ENCODE data around the gene TRRAP.

The TRRAP gene

DNA sequence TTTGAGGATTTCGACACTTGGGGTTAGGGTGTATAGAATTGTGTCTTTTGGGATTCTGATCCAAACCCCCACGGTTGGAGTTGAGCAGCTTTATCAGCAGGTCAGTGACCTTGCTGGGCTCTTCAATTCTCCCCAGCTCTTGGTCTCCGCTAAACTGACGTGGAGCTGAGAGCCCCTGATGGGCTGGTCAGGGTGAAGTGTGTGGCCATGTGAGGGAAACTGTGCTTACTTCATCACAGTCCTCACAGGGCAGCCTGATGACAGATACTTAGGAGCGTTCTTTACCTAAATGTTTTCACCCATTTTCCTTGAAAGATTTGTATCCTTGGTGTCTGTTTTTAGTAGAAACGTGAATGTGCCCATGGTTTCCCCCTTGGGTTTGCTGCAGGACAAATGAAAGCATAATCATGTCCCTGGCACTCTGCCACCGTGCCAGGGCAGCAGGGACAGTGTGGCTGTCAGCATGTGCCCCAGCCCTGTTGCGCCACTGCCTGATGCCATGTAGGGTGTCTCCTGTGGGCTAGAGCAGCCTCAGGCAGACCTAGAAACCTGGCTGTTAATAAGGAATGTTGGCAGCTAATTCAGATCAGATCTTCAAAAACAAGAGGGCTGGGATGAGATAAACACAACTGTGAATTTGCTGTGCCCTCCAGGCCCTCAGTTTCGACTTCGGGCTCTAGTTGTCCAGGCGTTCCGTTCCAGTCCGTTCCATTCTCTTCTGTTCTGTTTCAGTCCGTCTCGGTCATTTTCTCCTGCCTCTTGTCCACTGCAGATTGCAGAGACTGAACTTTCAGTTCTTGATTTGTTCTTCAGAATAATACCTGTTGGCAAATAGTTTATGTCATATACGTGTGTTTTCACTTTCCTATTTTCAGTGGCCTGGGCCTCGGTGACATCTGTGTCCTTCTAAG, 96.8 kb downstream of the TRRAP start:
- ATAC-seq (replicated peaks) (no peak), DNase-seq (no peak)
- Mint-ChIP-seq H3K36me3 (ENCODE audit: insufficient read depth) (peaks cover 94% of the 10 kb centered on the region), H3K4me1 (ENCODE audit: low read depth in 2 of 2) (no peaks in the 10 kb centered on the region), H3K9me3 (no peaks in the 10 kb centered on the region), H3K27ac (no peak overlapping the region), H3K27me3 (no peaks in the 10 kb centered on the region), H3K4me3 (no peak overlapping the region)

GRCh38 chr7:98976396-98977185, 98.3 kb downstream of the TRRAP start:
- Mint-ChIP-seq H3K4me3 (no peak overlapping the region), H3K4me1 (ENCODE audit: low read depth in 2 of 2) (no peaks in the 10 kb centered on the region), H3K27me3 (no peaks in the 10 kb centered on the region), H3K9me3 (no peaks in the 10 kb centered on the region), H3K36me3 (ENCODE audit: insufficient read depth) (peaks cover 92% of the 10 kb centered on the region), H3K27ac (no peak overlapping the region)
- DNase-seq, result no peak
- no peak for ATAC-seq (replicated peaks)

DNA sequence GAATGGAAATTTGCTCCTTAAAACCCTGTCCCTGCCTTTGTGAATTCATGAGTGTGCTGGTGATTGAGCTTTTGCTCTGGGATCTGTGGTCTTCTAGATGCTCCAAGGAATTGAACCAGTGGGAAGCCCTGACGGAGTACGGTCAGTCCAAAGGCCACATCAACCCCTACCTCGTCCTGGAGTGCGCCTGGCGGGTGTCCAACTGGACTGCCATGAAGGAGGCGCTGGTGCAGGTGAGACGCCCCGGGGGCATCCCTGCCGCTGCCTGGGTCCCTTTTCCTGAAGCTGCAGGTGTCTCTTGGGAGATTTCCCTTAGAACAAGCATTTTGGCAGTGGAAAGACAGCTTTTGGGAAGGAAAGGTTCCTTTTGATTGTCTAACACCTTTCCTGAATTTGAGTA, 100.3 kb downstream of the TRRAP start:
- H3K4me1 Mint-ChIP-seq (ENCODE audit: low read depth in 2 of 2), result no peaks in the 10 kb centered on the region
- ATAC-seq (replicated peaks) (no peak), DNase-seq (no peak)
- peaks cover 90% of the 10 kb centered on the region for H3K36me3 Mint-ChIP-seq (ENCODE audit: insufficient read depth)
- no peaks in the 10 kb centered on the region for H3K27me3 Mint-ChIP-seq
- no peak overlapping the region for H3K4me3 Mint-ChIP-seq
- no peaks in the 10 kb centered on the region for H3K9me3 Mint-ChIP-seq
- H3K27ac Mint-ChIP-seq, result no peak overlapping the region

DNA sequence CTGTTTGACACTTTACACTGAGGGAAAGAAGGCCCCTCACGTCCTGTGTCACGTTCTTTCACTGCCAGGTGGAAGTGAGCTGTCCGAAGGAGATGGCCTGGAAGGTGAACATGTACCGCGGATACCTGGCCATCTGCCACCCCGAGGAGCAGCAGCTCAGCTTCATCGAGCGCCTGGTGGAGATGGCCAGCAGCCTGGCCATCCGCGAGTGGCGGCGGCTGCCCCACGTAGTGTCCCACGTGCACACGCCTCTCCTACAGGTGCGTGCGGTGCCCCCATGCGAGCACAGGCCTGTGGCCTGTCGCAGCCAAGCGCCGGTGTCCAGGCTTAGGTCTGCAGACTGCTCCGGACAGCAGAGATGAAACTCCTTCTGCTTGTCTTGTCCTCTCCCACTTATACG, 103.4 kb downstream of the TRRAP start:
- peak overlapping the region; percentile 20 to 44 for H3K27ac Mint-ChIP-seq

GRCh38 chr7:98982686-98983085, 104.4 kb downstream of the TRRAP start:
- Mint-ChIP-seq H3K4me1 (ENCODE audit: low read depth in 2 of 2) (peaks cover 2 to 8% of the 10 kb centered on the region in 2 donors), H3K4me3 (no peak overlapping the region), H3K27me3 (no peaks in the 10 kb centered on the region), H3K27ac (no peak overlapping the region), H3K9me3 (peaks cover 2 to 8% of the 10 kb centered on the region in 2 donors), H3K36me3 (ENCODE audit: insufficient read depth) (peaks cover 86% of the 10 kb centered on the region)
- no peak for DNase-seq
- no peak for ATAC-seq (replicated peaks)

More for the DNA sequence above, 103.4 kb downstream of the TRRAP start:
- H3K36me3 Mint-ChIP-seq (ENCODE audit: insufficient read depth), result peaks cover 87% of the 10 kb centered on the region
- no peak overlapping the region for H3K4me3 Mint-ChIP-seq
- H3K27me3 Mint-ChIP-seq, result no peaks in the 10 kb centered on the region
- ATAC-seq (replicated peaks) (no peak), DNase-seq (no peak)
- H3K4me1 Mint-ChIP-seq (ENCODE audit: low read depth in 2 of 2), result no peaks in the 10 kb centered on the region
- peaks cover 2 to 8% of the 10 kb centered on the region in 2 donors for H3K9me3 Mint-ChIP-seq

DNA sequence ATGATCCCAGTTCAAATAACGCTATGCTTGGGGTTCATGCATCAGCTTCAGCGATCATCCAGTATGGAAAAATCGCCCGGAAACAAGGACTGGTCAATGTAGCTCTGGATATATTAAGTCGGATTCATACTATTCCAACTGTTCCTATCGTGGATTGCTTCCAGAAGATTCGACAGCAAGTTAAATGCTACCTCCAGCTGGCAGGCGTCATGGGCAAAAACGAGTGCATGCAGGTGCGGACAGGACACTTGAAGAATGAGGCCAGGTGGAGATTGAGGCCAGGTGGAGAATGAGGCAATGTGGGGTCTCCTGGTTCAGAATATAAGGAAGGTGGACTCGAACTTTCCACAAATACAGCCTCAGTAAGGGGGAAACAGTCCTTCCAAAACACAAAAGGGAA, 105.8 kb downstream of the TRRAP start:
- Mint-ChIP-seq H3K9me3 (peaks cover 2 to 8% of the 10 kb centered on the region in 2 donors), H3K27ac (no peak overlapping the region), H3K27me3 (no peaks in the 10 kb centered on the region), H3K36me3 (ENCODE audit: insufficient read depth) (peaks cover 85% of the 10 kb centered on the region), H3K4me3 (no peak overlapping the region), H3K4me1 (ENCODE audit: low read depth in 2 of 2) (peaks cover 3 to 21% of the 10 kb centered on the region in 2 donors)
- no peak for ATAC-seq (replicated peaks)
- no peak for DNase-seq

GRCh38 chr7:98985406-98985805, 107.1 kb downstream of the TRRAP start:
- Mint-ChIP-seq H3K36me3 (ENCODE audit: insufficient read depth) (peaks cover 86% of the 10 kb centered on the region), H3K4me1 (ENCODE audit: low read depth in 2 of 2) (peaks cover 7 to 25% of the 10 kb centered on the region in 2 donors), H3K9me3 (peaks cover 2 to 8% of the 10 kb centered on the region in 2 donors), H3K27ac (no peak overlapping the region), H3K27me3 (no peaks in the 10 kb centered on the region), H3K4me3 (no peak overlapping the region)
- no peak for DNase-seq
- no peak for ATAC-seq (replicated peaks)

- Mint-ChIP-seq H3K4me3 (no peak overlapping the region), H3K27me3 (no peaks in the 10 kb centered on the region), H3K27ac (no peak overlapping the region), H3K9me3 (peaks cover 2 to 8% of the 10 kb centered on the region in 2 donors), H3K36me3 (ENCODE audit: insufficient read depth) (peaks cover 85% of the 10 kb centered on the region), H3K4me1 (ENCODE audit: low read depth in 2 of 2) (peaks cover 7 to 25% of the 10 kb centered on the region in 2 donors)
- DNase-seq (no peak), ATAC-seq (replicated peaks) (no peak)
Measured at GRCh38 chr7:98985945-98986344, 107.6 kb downstream of the TRRAP start.

DNA sequence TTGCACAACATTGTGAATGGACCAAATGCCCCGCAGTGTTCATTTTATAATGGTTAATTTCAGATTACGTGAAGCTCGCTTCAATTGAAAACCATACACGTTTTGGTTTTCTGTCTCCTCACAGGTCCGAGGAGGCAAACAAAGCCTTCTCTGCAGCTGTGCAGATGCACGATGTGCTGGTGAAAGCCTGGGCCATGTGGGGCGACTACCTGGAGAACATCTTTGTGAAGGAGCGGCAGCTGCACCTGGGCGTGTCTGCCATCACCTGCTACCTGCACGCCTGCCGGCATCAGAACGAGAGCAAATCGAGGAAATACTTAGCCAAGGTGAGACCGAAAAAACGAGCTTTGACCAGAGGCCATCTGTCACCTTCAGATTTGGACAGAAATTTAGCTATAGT, 110.3 kb downstream of the TRRAP start:
- ATAC-seq (replicated peaks), result no peak
- H3K27me3 Mint-ChIP-seq, result no peaks in the 10 kb centered on the region
- H3K4me1 Mint-ChIP-seq (ENCODE audit: low read depth in 2 of 2), result peaks cover 7 to 25% of the 10 kb centered on the region in 2 donors
- peak overlapping the region in 1 of 2 donors; percentile 86 for H3K27ac Mint-ChIP-seq
- no peak for DNase-seq
- no peak overlapping the region for H3K4me3 Mint-ChIP-seq
- peaks cover 2 to 8% of the 10 kb centered on the region in 2 donors for H3K9me3 Mint-ChIP-seq
- H3K36me3 Mint-ChIP-seq (ENCODE audit: insufficient read depth), result peaks cover 81% of the 10 kb centered on the region

DNA sequence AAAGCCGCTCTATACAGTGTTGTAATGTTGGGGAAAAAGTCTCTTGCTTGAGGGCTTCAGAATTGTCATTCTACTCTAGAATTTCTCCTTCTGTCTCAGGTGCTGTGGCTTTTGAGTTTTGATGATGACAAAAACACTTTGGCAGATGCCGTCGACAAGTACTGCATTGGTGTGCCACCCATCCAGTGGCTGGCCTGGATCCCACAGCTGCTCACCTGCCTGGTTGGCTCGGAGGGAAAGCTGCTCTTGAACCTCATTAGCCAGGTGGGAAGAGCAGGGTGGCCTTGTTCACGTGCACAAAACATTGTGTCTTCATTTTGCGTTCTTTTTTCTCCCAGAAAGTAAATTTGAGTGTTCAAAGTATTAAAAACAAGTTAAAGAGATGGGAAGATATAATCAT, 112.0 kb downstream of the TRRAP start:
- Mint-ChIP-seq H3K27me3 (no peaks in the 10 kb centered on the region), H3K27ac (no peak overlapping the region), H3K36me3 (ENCODE audit: insufficient read depth) (peaks cover 73% of the 10 kb centered on the region), H3K4me3 (no peak overlapping the region), H3K9me3 (peaks cover 2 to 8% of the 10 kb centered on the region in 2 donors), H3K4me1 (ENCODE audit: low read depth in 2 of 2) (peaks cover 7 to 25% of the 10 kb centered on the region in 2 donors)
- DNase-seq (no peak), ATAC-seq (replicated peaks) (no peak)

GRCh38 chr7:98991141-98991540, 112.8 kb downstream of the TRRAP start:
- no peak for ATAC-seq (replicated peaks)
- Mint-ChIP-seq H3K36me3 (ENCODE audit: insufficient read depth) (peaks cover 72% of the 10 kb centered on the region), H3K9me3 (peaks cover 0 to under 1% of the 10 kb centered on the region in 2 donors)

GRCh38 chr7:98992076-98992475, 113.7 kb downstream of the TRRAP start:
- peak overlapping the region in 1 of 2 donors; percentile 85 for H3K27ac Mint-ChIP-seq
- ATAC-seq (replicated peaks), result no peak
- no peak overlapping the region for H3K4me3 Mint-ChIP-seq
- H3K27me3 Mint-ChIP-seq, result no peaks in the 10 kb centered on the region
- H3K4me1 Mint-ChIP-seq (ENCODE audit: low read depth in 2 of 2), result peaks cover 7 to 24% of the 10 kb centered on the region in 2 donors
- H3K36me3 Mint-ChIP-seq (ENCODE audit: insufficient read depth), result peaks cover 65% of the 10 kb centered on the region
- no peaks in the 10 kb centered on the region for H3K9me3 Mint-ChIP-seq
- DNase-seq, result no peak

More at GRCh38 chr7:98991141-98991540, 112.8 kb downstream of the TRRAP start:
- H3K27ac Mint-ChIP-seq, result no peak overlapping the region
- H3K4me1 Mint-ChIP-seq (ENCODE audit: low read depth in 2 of 2), result peaks cover 7 to 25% of the 10 kb centered on the region in 2 donors
- H3K27me3 Mint-ChIP-seq, result no peaks in the 10 kb centered on the region
- no peak overlapping the region for H3K4me3 Mint-ChIP-seq
- no peak for DNase-seq

DNA sequence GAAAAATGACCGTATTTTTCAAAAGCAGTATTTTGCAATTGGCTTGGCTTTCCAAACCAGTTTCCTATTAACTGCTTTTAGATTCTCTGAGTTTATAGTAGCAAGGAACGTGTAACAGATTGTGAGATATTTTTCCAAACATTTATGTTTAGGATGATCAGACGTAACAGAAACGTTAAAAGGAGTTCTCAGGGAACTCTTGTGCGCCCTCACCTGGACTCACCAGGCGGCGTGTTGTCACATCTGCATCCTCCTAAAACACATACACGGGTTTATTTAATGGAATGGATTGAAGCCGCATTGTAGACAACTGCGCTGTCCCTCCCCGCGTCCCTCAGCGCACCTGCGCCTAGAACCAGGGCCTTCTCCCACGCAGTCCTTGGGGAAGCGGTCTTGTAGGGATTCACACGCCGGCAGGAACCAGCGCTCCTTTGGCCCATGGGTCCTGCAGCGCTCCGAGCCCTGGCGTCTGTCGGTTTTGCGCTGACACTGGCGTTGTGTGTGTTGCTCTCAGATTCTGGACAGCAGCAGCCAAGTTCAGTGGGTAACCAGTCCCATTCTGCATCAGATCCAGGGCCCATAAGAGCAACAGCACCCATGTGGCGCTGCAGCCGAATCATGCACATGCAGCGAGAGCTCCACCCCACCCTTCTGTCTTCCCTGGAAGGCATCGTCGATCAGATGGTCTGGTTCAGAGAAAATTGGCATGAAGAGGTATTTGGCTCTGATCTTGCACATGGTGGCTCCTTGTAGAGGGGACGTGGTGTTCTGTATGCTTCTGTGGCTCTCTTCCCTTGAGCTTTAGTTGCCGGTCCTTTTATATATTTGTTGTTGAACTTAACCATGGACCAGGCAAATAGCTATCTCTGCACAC, 114.9 kb downstream of the TRRAP start:
- Mint-ChIP-seq H3K4me3 (no peak overlapping the region), H3K27ac (no peak overlapping the region), H3K4me1 (ENCODE audit: low read depth in 2 of 2) (peaks cover 5 to 13% of the 10 kb centered on the region in 2 donors), H3K9me3 (no peaks in the 10 kb centered on the region), H3K27me3 (no peaks in the 10 kb centered on the region), H3K36me3 (ENCODE audit: insufficient read depth) (peaks cover 55% of the 10 kb centered on the region)
- no peak for DNase-seq
- ATAC-seq (replicated peaks), result no peak

Measured in effector memory CD8-positive, alpha-beta T cell (primary cell).